IMR-90 (cell line): ENCODE data around the gene COX10. TPM values are rescaled to one million over a fixed set of nuclear protein-coding genes. Genes with fewer than 3 reads are reported as not detected.

Experiments used
- ATAC-seq: fragments of 200-7000 bp; cut with Tn5 transposase; 2 replicates; pipeline ENCODE4 v1.9.1; 2020; ENCODE audit warnings: low read depth, mild to moderate bottlenecking, moderate library complexity
- BruUV-seq: library from RNA; stranded (reverse); fragments of 400-500 nt; replicated peaks from 2 replicates; lab custom pipeline; 2021; lab: Mats Ljungman, UMichigan
- CTCF ChIA-PET: fragments of 300-600 bp; formaldehyde crosslinking; extraction: SDS; loops from one replicate; lab custom pipeline; 2021; ENCODE audit warnings: antibody characterized with exemption; lab: Yijun Ruan, JAX
- POLR2A ChIA-PET: fragments of 300-600 bp; sonication (Branson Sonifier 250); formaldehyde crosslinking; loops from one replicate; lab custom pipeline; 2022; ENCODE audit warnings: antibody characterized with exemption; ENCODE audit not compliant: unreplicated experiment; lab: Charles Lee
- DNase-seq: peaks from one replicate; pipeline ENCODE4 v3.0.0; 2013
- H2AFZ ChIP-seq: replicated peaks from 2 replicates; pipeline ENCODE3; 2013; ENCODE audit warnings: low read length, mild to moderate bottlenecking; ENCODE audit not compliant: poor library complexity
- H2AK5ac ChIP-seq: 2 replicates; pipeline ENCODE4 v1.6.1; 2013; ENCODE audit warnings: low read depth, low read length, inconsistent platforms
- H2AK9ac ChIP-seq: replicated peaks from 2 replicates; pipeline ENCODE3; 2013; ENCODE audit warnings: mild to moderate bottlenecking, low read depth, low read length, moderate library complexity; ENCODE audit not compliant: poor library complexity
- H2BK120ac ChIP-seq: 2 replicates; pipeline ENCODE4 v1.6.1; 2013; ENCODE audit warnings: low read depth, low read length, inconsistent platforms
- H2BK15ac ChIP-seq: 3 replicates; pipeline ENCODE4 v1.6.1; 2013; ENCODE audit warnings: low read depth, low read length, inconsistent platforms
- H2BK20ac ChIP-seq: 2 replicates; pipeline ENCODE4 v1.6.1; 2013; ENCODE audit warnings: low read depth, mild to moderate bottlenecking, inconsistent platforms, low read length, moderate library complexity
- H2BK5ac ChIP-seq: 2 replicates; pipeline ENCODE4 v1.6.1; 2013; ENCODE audit warnings: mild to moderate bottlenecking, low read depth, low read length, inconsistent platforms; ENCODE audit not compliant: poor library complexity, severe bottlenecking
- H3K14ac ChIP-seq: replicated peaks from 2 replicates; pipeline ENCODE4 v1.6.1; 2013; ENCODE audit warnings: low read depth, low read length, inconsistent platforms
- H3K18ac ChIP-seq: 2 replicates; pipeline ENCODE4 v1.6.1; 2013; ENCODE audit warnings: low read depth, low read length, control low read depth
- H3K23ac ChIP-seq: 2 replicates; pipeline ENCODE4 v1.6.1; 2013; ENCODE audit warnings: low read depth, low read length, inconsistent platforms
- H3K27ac ChIP-seq: 2 replicates; pipeline ENCODE4 v1.5.1; 2013; ENCODE audit warnings: mild to moderate bottlenecking, control low read depth, low read length; ENCODE audit not compliant: insufficient read depth
- H3K27me3 ChIP-seq: 2 replicates; pipeline ENCODE4 v1.6.1; 2013; ENCODE audit warnings: low read length; ENCODE audit not compliant: control insufficient read depth, insufficient read depth
- H3K36me3 ChIP-seq: 2 replicates; pipeline ENCODE4 v1.6.1; 2013; ENCODE audit warnings: low read length, mixed read lengths; ENCODE audit not compliant: control insufficient read depth, insufficient read depth
- H3K4ac ChIP-seq: 2 replicates; pipeline ENCODE4 v1.6.1; 2013; ENCODE audit warnings: low read depth, low read length, inconsistent platforms
- H3K4me1 ChIP-seq: 2 replicates; pipeline ENCODE4 v1.6.1; 2013; ENCODE audit warnings: low read length, mixed read lengths; ENCODE audit not compliant: control insufficient read depth, insufficient read depth
- H3K4me2 ChIP-seq: 2 replicates; pipeline ENCODE4 v1.6.1; 2013; ENCODE audit warnings: low read depth, mild to moderate bottlenecking, control low read depth, low read length, moderate library complexity
- H3K4me3 ChIP-seq: 2 replicates; pipeline ENCODE4 v1.5.1; 2013; ENCODE audit warnings: low read depth, mild to moderate bottlenecking, control low read depth, low read length, moderate library complexity; ENCODE audit not compliant: insufficient read depth
- H3K56ac ChIP-seq: 2 replicates; pipeline ENCODE4 v1.6.1; 2013; ENCODE audit warnings: low read length, inconsistent platforms; ENCODE audit not compliant: insufficient read depth; ENCODE audit errors: extremely low read depth
- H3K79me1 ChIP-seq, 2 experiments: 2 replicates each; pipeline ENCODE4 v1.6.1; 2013; ENCODE audit warnings: low read length in 2 of 2, inconsistent platforms in 1 of 2, low read depth in 1 of 2
- H3K9ac ChIP-seq: 2 replicates; pipeline ENCODE4 v1.6.1; 2013; ENCODE audit warnings: low read depth, low read length, control low read depth
- H3K9me1 ChIP-seq: 2 replicates; pipeline ENCODE4 v1.6.1; 2013; ENCODE audit warnings: low read length, inconsistent platforms; ENCODE audit not compliant: insufficient read depth
- H3K9me3 ChIP-seq: 2 replicates; pipeline ENCODE4 v1.6.1; 2013; ENCODE audit warnings: low read length; ENCODE audit not compliant: control insufficient read depth, insufficient read depth
- H4K20me1 ChIP-seq: 2 replicates; pipeline ENCODE4 v1.6.1; 2013; ENCODE audit warnings: low read length, inconsistent platforms; ENCODE audit not compliant: insufficient read depth
- H4K5ac ChIP-seq: 2 replicates; pipeline ENCODE4 v1.6.1; 2013; ENCODE audit warnings: mild to moderate bottlenecking, low read depth, low read length, control low read depth
- H4K8ac ChIP-seq, 2 experiments: 2 replicates each; pipeline ENCODE4 v1.6.1; 2013; ENCODE audit warnings: low read depth in 2 of 2, low read length in 2 of 2, control low read depth in 1 of 2, inconsistent platforms in 1 of 2
- H4K91ac ChIP-seq: 2 replicates; pipeline ENCODE4 v1.6.1; 2013; ENCODE audit warnings: low read depth, low read length, inconsistent platforms; ENCODE audit not compliant: insufficient read depth
- MAFK ChIP-seq: IDR thresholded peaks from 2 replicates; pipeline ENCODE4 v1.6.1; 2012; ENCODE audit warnings: low read depth, low read length, improper control_type of control experiment
- NFE2L2 ChIP-seq: fragments of 150-350 bp; IDR thresholded peaks from 2 replicates; pipeline ENCODE4 v1.6.1; 2016; ENCODE audit warnings: low read depth, mild to moderate bottlenecking, low read length
- WGBS, 2 experiments: methylation state at CpG; one replicate each; pipeline versions ENCODE4 v1.1.5 to v1.1.7; 2013; ENCODE audit warnings: missing lambda C conversion rate in 2 of 2; ENCODE audit not compliant: insufficient read length in 1 of 2; ENCODE audit errors: extremely low coverage in 2 of 2; 5-methylcytosine and 5-hydroxymethylcytosine counted together
- dilution Hi-C: fragments of 300-500 bp; cut with HindIII; formaldehyde crosslinking; loops from one replicate; pipeline ENCODE4 v1.14.3; 2018; ENCODE audit warnings: low sequenced_read_pairs; ENCODE audit not compliant: unreplicated experiment
- in situ Hi-C: fragments of 300-500 bp; cut with MboI; formaldehyde crosslinking; loops from 3 replicates; pipeline ENCODE4 v1.14.3; 2019; ENCODE audit warnings: low sequenced_read_pairs, inconsistent platforms, mixed read lengths
- intact Hi-C: fragments of 100-400 bp; cut with micrococcal nuclease; formaldehyde crosslinking; loops from 2 replicates; pipeline ENCODE4 v1.10.0; 2022
- polyA plus RNA-seq, 3 experiments: library from polyadenylated mRNA; depleted of rRNA; stranded (reverse); fragments of >200 nt; gene quantifications; 2 replicates each; pipeline ENCODE4 v1.2.3, GENCODE V29; 2012; ENCODE audit warnings: low replicate concordance in 1 of 3
- total RNA-seq: library from RNA; depleted of rRNA; stranded (reverse); fragments of >200 nt; gene quantifications from 2 replicates; pipeline ENCODE4 v1.2.3, GENCODE V29; 2012

The COX10 gene
- total and polyA plus RNA-seq, 2 of the 4 experiments (the other 2 are of a cell fraction) = 15.4 to 16.1 TPM

- dilution Hi-C loops = no loop called here
- POLR2A ChIA-PET = interaction anchor here (0.7 kb wide), 1 partner anchor 24 kb away, joined by 7 read pairs; no protein-coding TSS in a partner anchor
- peak; percentile 95 for TF ChIP-seq MAFK
- TF ChIP-seq NFE2L2 = no peak
These were observed 65.2 kb downstream of the COX10 start for GRCh38 chr17:14134456-14134855.

More at GRCh38 chr17:14134456-14134855, 65.2 kb downstream of the COX10 start:
- no peak overlapping the region for H2AK5ac ChIP-seq
- H3K4me3 ChIP-seq = no peak overlapping the region
- H3K4me1 ChIP-seq = no peaks in the 10 kb centered on the region
- no peak overlapping the region for H3K23ac ChIP-seq
- H2AK9ac ChIP-seq = no peak overlapping the region
- BruUV-seq = no TSS peak
- H3K9me3 ChIP-seq = no peaks in the 10 kb centered on the region
- no peak overlapping the region for H2AFZ ChIP-seq
- 0 out of 2 replicates have a peak, but pooled peaks cover 3% of the 10 kb centered on the region for H4K20me1 ChIP-seq
- H2BK15ac ChIP-seq = no peak overlapping the region
- ATAC-seq (no peak), DNase-seq (no peak)
- H3K4me2 ChIP-seq = no peak overlapping the region
- no peaks in the 10 kb centered on the region for H3K36me3 ChIP-seq
- no peak overlapping the region for H3K9ac ChIP-seq
- no peak overlapping the region for H4K8ac ChIP-seq
- no peak overlapping the region for H2BK120ac ChIP-seq
- intact Hi-C loops = no loop called here
- CTCF ChIA-PET = interaction anchor here (0.7 kb wide), 1 partner anchor 29 kb away, joined by 8 read pairs; no protein-coding TSS in a partner anchor
- WGBS, 2 experiments = no CpG with 5 or more reads among the region's 2 CpGs
- no peak overlapping the region for H3K27ac ChIP-seq
- no peak overlapping the region for H3K56ac ChIP-seq
- H3K9me1 ChIP-seq = peaks cover 4% of the 10 kb centered on the region; the same call in 1 of the 2 replicates
- H3K14ac ChIP-seq = no peak overlapping the region
- H2BK5ac ChIP-seq = no peak overlapping the region
- no peak overlapping the region for H2BK20ac ChIP-seq
- no peak overlapping the region for H4K5ac ChIP-seq
- no peak overlapping the region for H3K4ac ChIP-seq
- no peaks in the 10 kb centered on the region for H3K27me3 ChIP-seq
- no peak overlapping the region for H4K91ac ChIP-seq
- in situ Hi-C loops = no loop called here
- peaks cover 3 to 5% of the 10 kb centered on the region in 2 experiments; a peak in 1 of 4 replicates for H3K79me1 ChIP-seq
- H3K18ac ChIP-seq = no peak overlapping the region
